Osteoblast (primary cell): ENCODE measurements around the gene IQGAP3. TPM values are rescaled to one million over a fixed set of nuclear protein-coding genes. Genes with fewer than 3 reads are reported as not detected.
A peak's percentile ranks its signal among the peaks of the same experiment; 100 is the strongest.

Experiments
- DNase-seq: peaks from one replicate; pipeline ENCODE4 v3.0.0; 2011; ENCODE audit warnings: low spot score, mixed read lengths; ENCODE audit not compliant: insufficient read length; ENCODE audit errors: missing footprints
- H2AFZ ChIP-seq: 2 replicates; pipeline ENCODE4 v1.6.0; 2011; ENCODE audit warnings: mild to moderate bottlenecking, low read length
- H3K27ac ChIP-seq: 2 replicates; pipeline ENCODE4 v1.5.1; 2011; ENCODE audit warnings: mild to moderate bottlenecking, low read depth, low read length, moderate library complexity
- H3K27me3 ChIP-seq: 2 replicates; pipeline ENCODE4 v1.6.0; 2012; ENCODE audit warnings: mild to moderate bottlenecking, control low read depth, inconsistent platforms, low read length, moderate library complexity; ENCODE audit not compliant: insufficient read depth
- H3K36me3 ChIP-seq: 2 replicates; pipeline ENCODE4 v1.5.1; 2011; ENCODE audit warnings: mild to moderate bottlenecking, low read length, control low read depth, moderate library complexity; ENCODE audit not compliant: insufficient read depth
- H3K4me1 ChIP-seq: 2 replicates; pipeline ENCODE4 v1.5.1; 2011; ENCODE audit warnings: mild to moderate bottlenecking, low read length, control low read depth, moderate library complexity; ENCODE audit not compliant: insufficient read depth
- H3K4me2 ChIP-seq: 2 replicates; pipeline ENCODE4 v1.6.0; 2011; ENCODE audit warnings: mild to moderate bottlenecking, low read length; ENCODE audit not compliant: insufficient read depth
- H3K4me3 ChIP-seq: fragments of 200-600 bp; sonication (generic); 3 replicates; pipeline ENCODE4 v1.5.1; 2012; ENCODE audit warnings: mild to moderate bottlenecking, low read length, inconsistent platforms; ENCODE audit not compliant: insufficient read depth
- H3K79me2 ChIP-seq: 2 replicates; pipeline ENCODE4 v1.6.0; 2012; ENCODE audit warnings: mild to moderate bottlenecking, low read length, control low read depth, inconsistent platforms; ENCODE audit not compliant: insufficient read depth
- H3K9me3 ChIP-seq: 2 replicates; pipeline ENCODE4 v1.5.1; 2011; ENCODE audit warnings: low read depth, low read length, control low read depth
- H4K20me1 ChIP-seq: 2 replicates; pipeline ENCODE4 v1.6.0; 2012; ENCODE audit warnings: mild to moderate bottlenecking, low read length, control low read depth; ENCODE audit not compliant: insufficient read depth
- CTCF ChIP-seq: IDR thresholded peaks from 2 replicates; pipeline ENCODE4 v1.5.1; 2011; ENCODE audit warnings: mild to moderate bottlenecking, low read depth, low read length, moderate library complexity; ENCODE audit errors: extremely low read depth
- total RNA-seq: library from RNA; depleted of rRNA; stranded (reverse); fragments of >200 nt; gene quantifications from 2 replicates; pipeline ENCODE4 v1.2.3, GENCODE V29; 2012

The IQGAP3 gene
- total RNA-seq, 1 donor: 2.9 TPM

- Histone ChIP-seq H3K36me3 (no peaks in the 10 kb centered on the region), H3K27ac (peak overlapping the region; percentile 100), H4K20me1 (peaks cover 37% of the 10 kb centered on the region), H3K4me2 (peak overlapping the region; percentile 93), H3K4me3 (peak overlapping the region; percentile 98), H3K79me2 (peaks cover 47% of the 10 kb centered on the region), H3K9me3 (no peaks in the 10 kb centered on the region), H3K27me3 (no peaks in the 10 kb centered on the region), H2AFZ (peak overlapping the region; percentile 71), H3K4me1 (peaks cover 67% of the 10 kb centered on the region)
- TF ChIP-seq CTCF: peak; percentile 37
- DNase-seq: peak; percentile 100
These were observed 71.4 kb downstream of the IQGAP3 start for GRCh38 chr1:156500793-156501506.

GRCh38 chr1:156500543-156500792, 71.9 kb downstream of the IQGAP3 start, which contains the start of gene MEF2D:
MEF2D (minus strand) TSS chr1:156500775; CDS start chr1:156483292, 17,483 bp downstream.
- peak; percentile 76 for DNase-seq
- Histone ChIP-seq H3K79me2 (peaks cover 52% of the 10 kb centered on the region), H3K4me2 (peak within 1 kb of the TSS; percentile 93), H4K20me1 (peaks cover 42% of the 10 kb centered on the region), H3K27ac (peak within 1 kb of the TSS; percentile 100), H2AFZ (peak within 1 kb of the TSS; percentile 71), H3K4me3 (peak within 1 kb of the TSS; percentile 98), H3K36me3 (no peaks in the 10 kb centered on the region), H3K9me3 (no peaks in the 10 kb centered on the region), H3K27me3 (no peaks in the 10 kb centered on the region), H3K4me1 (peaks cover 71% of the 10 kb centered on the region)
- TF ChIP-seq CTCF: no peak

GRCh38 chr1:156499842-156500542, 72.4 kb downstream of the IQGAP3 start:
- peak; percentile 89 for DNase-seq
- peaks cover 47% of the 10 kb centered on the region for H4K20me1 ChIP-seq
- H3K9me3 ChIP-seq: no peaks in the 10 kb centered on the region
- peaks cover 56% of the 10 kb centered on the region for H3K79me2 ChIP-seq
- H2AFZ ChIP-seq: no peak overlapping the region
- H3K27me3 ChIP-seq: no peaks in the 10 kb centered on the region
- TF ChIP-seq CTCF: no peak
- peak overlapping the region; percentile 100 for H3K27ac ChIP-seq
- H3K36me3 ChIP-seq: peaks cover 3% of the 10 kb centered on the region
- peak overlapping the region; percentile 98 for H3K4me3 ChIP-seq
- H3K4me1 ChIP-seq: peaks cover 70% of the 10 kb centered on the region
- H3K4me2 ChIP-seq: peak overlapping the region; percentile 92

GRCh38 chr1:156499194-156499841, 73.0 kb downstream of the IQGAP3 start:
- no peak for TF ChIP-seq CTCF
- Histone ChIP-seq H3K9me3 (no peaks in the 10 kb centered on the region), H4K20me1 (peaks cover 53% of the 10 kb centered on the region), H3K36me3 (peaks cover 6% of the 10 kb centered on the region), H3K4me2 (peak overlapping the region; percentile 92), H2AFZ (no peak overlapping the region), H3K4me3 (peak overlapping the region; percentile 98), H3K4me1 (peaks cover 63% of the 10 kb centered on the region), H3K27ac (peak overlapping the region; percentile 77), H3K27me3 (no peaks in the 10 kb centered on the region), H3K79me2 (peaks cover 63% of the 10 kb centered on the region)
- peak; percentile 83 for DNase-seq
